PC-9 (cell line): ENCODE measurements around the gene SLC8A1.

Experiments used
- EZH2 ChIP-seq: fragments of 200-600 bp; sonication (generic); IDR thresholded peaks from 2 replicates; pipeline ENCODE4 v1.8.0; 2017; ENCODE audit warnings: antibody characterized with exemption, low read depth
- TF ChIP-seq, protein P1 (sequence below): fragments of 200-600 bp; sonication (generic); conservative IDR thresholded peaks from 2 replicates; pipeline ENCODE4 v1.6.1; 2017; ENCODE audit warnings: mixed run types, antibody characterized with exemption, mild to moderate bottlenecking, moderate library complexity

DNA sequence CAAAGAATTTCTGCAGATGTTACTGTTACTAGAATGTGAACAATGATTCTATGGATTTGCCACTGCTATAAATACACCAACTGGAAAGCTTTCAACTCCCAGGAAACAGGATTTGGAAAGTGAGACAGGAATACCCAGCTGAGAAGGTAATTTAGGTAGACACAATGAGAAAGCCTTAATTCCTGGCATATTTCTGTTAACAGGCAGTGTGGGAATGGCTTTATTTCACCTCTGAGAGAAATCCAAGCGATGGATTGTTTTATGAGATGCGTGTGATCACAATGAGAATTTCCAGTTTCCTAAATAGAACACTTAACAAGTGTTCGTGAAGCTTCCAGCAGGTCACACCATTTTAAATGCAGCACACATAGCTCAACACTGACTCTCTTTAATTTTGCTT, 133.0 kb downstream of the SLC8A1 start:
- TF ChIP-seq EZH2, result no peak
- TF ChIP-seq, protein P1, sequence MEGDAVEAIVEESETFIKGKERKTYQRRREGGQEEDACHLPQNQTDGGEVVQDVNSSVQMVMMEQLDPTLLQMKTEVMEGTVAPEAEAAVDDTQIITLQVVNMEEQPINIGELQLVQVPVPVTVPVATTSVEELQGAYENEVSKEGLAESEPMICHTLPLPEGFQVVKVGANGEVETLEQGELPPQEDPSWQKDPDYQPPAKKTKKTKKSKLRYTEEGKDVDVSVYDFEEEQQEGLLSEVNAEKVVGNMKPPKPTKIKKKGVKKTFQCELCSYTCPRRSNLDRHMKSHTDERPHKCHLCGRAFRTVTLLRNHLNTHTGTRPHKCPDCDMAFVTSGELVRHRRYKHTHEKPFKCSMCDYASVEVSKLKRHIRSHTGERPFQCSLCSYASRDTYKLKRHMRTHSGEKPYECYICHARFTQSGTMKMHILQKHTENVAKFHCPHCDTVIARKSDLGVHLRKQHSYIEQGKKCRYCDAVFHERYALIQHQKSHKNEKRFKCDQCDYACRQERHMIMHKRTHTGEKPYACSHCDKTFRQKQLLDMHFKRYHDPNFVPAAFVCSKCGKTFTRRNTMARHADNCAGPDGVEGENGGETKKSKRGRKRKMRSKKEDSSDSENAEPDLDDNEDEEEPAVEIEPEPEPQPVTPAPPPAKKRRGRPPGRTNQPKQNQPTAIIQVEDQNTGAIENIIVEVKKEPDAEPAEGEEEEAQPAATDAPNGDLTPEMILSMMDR, result no peak
